Hematopoietic multipotent progenitor cell (in vitro differentiated cells): ENCODE data around the gene CDK6. TPM values are rescaled to one million over a fixed set of nuclear protein-coding genes. Genes with fewer than 3 reads are reported as not detected.
A peak's percentile ranks its signal among the peaks of the same experiment; 100 is the strongest.

Source experiments
- DNase-seq, 3 donors: peaks; one replicate each; pipeline ENCODE4 v3.0.0-alpha.2; 2011 to 2015; ENCODE audit warnings: low read depth in 2 of 3, low spot score in 2 of 3
- total RNA-seq: library from RNA; depleted of rRNA; stranded (reverse); fragments of >200 nt; gene quantifications from one replicate; pipeline ENCODE4 v1.2.3, GENCODE V29; 2012

The CDK6 gene
- total RNA-seq, 1 donor = 627 TPM

DNA sequence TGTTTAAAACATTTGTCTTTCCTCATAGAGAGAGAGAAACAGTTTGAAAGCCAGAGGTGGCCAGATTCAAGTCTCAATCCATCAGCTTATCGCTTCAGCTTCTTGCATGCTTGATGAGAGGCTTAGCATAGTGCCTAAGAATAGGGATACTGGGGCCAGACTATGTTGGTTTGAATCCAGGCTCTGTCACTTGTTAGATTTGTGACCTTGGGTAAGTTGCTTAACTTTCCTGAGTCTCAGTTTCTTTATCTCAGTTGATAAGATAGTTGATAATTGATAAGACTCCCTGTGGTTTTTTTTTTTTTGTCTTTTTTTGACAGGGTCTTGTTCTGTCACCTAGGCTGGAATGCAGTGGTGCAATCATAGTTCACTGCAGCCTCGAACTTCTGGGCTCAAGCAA lies 12.1 kb upstream of the CDK6 start:
- no peak for DNase-seq

- no peak for DNase-seq
Observed at GRCh38 chr7:92847305-92847704, 10.9 kb upstream of the CDK6 start.

- no peak for DNase-seq
Observed at GRCh38 chr7:92845736-92846135, 9.4 kb upstream of the CDK6 start.

DNA sequence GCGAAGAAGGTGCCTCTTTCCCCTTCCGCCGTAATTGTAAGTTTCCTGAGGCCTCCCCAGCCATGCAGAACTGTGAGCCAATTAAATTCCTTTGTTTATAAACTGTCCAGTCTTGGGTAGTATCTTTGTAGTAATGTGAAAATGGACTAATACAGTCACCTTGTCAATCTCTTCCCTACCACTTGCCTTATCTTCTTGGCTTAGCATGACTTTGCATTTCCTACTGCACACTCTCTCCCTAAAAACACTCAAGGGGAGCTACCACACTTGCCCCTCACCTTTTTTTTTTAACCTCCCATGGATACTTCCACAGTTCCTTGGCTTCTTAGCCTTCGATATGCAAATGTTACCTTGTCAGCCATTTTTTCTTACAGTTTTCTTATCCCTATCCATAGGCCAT lies 7.4 kb upstream of the CDK6 start:
- no peak for DNase-seq

DNA sequence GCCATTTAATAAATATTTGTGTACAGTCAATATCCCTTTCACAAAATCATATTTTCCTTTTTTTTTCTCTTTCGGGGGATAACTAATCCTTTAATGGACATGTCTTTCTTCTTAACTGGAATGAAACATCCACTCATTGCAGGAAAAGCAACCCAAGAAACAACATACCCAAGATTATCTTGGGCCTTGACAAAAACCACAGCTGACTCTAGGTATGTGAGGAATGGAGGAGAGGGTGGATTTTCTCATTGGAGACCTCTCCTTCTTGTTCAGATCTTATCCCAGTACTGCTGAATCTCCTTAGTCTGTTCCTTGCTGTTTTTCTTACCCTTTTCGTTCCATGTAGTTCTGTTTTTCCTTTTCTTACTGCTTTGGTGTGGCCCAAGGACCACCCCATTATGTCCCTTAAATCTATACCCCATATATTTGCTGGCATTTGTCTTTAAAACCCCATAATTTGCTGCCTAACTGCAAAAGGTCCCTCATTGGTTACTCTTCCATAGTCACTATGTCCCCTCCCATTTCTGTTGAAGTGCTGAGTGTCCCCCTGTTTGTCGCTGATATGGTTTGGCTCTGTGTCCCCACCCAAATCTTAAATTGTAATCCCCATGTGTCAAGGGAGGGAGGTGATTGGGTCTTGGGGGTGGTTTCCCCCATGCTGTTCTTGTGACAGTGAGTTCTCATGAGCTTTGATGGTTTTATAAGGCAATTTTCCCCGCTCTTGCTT lies 6.8 kb upstream of the CDK6 start:
- no peak for DNase-seq

DNA sequence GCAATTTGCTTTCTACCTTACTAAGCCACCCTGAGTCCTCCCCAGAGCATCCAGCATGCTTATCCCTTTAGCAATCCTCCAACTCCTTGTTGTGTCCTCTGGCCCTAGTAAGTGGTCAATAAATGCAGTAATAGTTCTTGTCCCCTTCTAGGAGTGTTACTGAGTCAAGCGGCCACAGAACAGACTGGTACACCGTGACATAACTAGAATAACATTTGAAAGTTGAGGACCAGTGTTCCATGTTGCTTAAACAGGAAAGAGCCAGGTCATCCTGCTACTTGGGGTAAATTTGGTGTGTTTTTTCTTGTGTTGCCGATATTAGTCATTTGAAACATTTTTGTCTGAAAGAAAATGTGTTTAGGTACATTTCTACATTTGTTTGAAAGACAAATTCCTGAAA lies 4.8 kb upstream of the CDK6 start:
- DNase-seq = no peak

DNA sequence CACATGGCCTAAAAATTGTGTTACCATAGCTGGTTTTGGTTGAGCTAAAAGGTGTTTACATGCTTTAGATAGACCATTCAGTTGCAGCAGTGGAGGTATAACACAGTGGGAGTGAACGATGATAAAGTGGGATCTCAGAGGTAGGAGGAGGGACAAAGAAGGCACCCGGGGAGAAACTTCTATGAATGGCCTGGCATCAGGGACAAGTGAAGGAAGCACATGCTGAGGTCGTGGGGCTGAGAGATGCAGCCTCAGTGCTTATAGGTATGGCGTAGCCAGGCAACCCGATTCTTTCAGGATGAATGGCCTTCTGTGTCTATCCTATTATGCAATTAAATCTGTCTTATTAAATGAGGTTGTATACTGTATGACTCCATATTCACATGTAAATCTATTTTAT lies 3.9 kb upstream of the CDK6 start:
- DNase-seq = no peak

DNA sequence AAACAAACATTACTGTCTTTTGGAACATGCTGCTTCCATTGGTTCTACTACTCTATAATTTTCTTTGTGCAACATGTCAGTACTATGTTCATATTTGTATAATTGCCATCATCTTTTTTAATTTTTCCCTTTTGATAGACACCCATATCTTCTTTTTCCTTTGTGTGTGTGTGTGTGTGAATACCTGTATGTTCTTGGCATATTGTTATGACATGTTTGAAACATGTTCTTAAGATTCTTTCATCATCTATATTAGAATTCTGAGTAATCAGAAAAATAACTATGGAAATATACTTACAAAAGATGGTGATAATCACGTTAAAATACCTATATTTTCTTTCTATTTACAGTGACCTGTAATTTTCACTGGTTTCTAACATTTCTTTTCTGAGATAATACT lies 3.5 kb upstream of the CDK6 start:
- DNase-seq = no peak

GRCh38 chr7:92838934-92839333 lies 2.6 kb upstream of the CDK6 start:
- DNase-seq = no peak

GRCh38 chr7:92837000-92837749 lies 802 bp upstream of the CDK6 start:
- DNase-seq = peak in 2 of 3 donors; percentile 29 to 31

- DNase-seq = peak in 2 of 3 donors; percentile 39 to 60
Observed at GRCh38 chr7:92835851-92836488, 403 bp downstream of the CDK6 start.

GRCh38 chr7:92835261-92835850 lies 1.0 kb downstream of the CDK6 start:
- DNase-seq = peak; percentile 28 to 80 (median 71)

DNA sequence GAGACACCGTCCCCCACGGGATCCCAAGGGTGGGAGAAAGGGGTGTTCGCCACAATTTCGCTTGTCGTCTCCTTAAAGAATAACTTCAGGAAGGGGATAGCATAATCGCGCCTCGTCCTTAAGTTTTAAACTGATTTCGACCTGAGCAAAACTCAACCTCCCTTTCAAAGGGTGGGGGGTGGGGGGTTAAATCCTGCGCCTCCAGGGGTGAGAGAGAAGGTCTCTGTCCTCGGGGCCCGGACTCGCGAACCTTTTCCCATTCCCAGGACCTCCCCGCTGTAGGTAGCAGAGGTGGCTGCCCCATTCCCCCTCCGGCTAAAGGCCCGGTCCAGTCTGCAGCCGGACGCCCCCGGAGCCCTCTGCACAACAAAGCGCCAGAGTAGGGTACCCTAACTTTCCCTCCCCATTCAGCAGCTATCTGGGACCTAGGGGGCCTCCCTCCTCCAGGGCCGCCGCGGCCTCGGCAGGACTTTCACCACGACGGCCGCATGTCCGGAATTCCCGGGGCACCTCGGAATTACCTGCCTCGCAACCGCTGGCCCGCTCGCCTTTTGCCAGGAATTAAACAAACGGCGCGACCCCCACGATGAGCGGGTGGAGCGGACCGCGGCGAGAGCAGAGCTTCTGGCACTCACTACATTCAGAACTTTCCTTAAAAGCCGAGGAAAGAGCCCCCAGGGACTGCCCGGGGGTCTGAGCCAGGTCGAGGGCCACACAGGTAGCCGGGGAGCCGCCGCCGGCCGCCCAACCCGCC lies 1.7 kb downstream of the CDK6 start:
- DNase-seq = peak in 1 of 3 donors; percentile 29

- DNase-seq = peak; percentile 45 to 89 (median 89)
Observed at GRCh38 chr7:92833766-92834506, 2.4 kb downstream of the CDK6 start.

GRCh38 chr7:92833024-92833765 lies 3.2 kb downstream of the CDK6 start:
- peak; percentile 78 to 92 (median 88) for DNase-seq

- DNase-seq = peak in 1 of 3 donors; percentile 22
Observed at GRCh38 chr7:92832534-92833023, 3.8 kb downstream of the CDK6 start.

- peak in 2 of 3 donors; percentile 27 to 42 for DNase-seq
Observed at GRCh38 chr7:92831716-92832533, 4.4 kb downstream of the CDK6 start.

DNA sequence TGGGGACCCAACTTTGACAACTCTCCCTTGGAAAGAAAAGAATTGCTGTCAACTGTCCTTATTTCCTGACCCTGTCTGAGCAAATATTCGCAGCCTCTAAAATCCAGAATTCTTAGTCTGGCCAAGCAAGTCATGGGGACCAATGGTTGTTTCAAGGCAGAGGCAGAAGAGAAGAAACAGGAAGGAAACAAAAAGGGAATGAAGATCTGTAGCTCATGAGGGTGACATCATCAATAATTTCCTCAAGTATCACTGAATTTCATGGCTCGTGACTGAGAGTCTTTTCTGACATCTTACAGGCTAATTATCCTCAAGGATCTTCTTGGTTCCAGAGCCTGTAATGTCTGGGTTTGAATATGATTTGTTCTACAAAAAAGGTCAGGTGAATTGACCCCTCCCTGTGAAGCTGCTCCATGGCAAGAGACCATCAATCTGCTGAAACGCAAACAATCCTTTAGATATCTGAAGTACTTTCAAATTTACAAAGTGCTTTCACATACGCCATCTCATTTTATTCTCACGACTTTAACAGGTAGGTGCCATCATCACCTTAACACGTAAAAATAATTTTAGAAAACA lies 5.8 kb downstream of the CDK6 start:
- DNase-seq = peak in 2 of 3 donors; percentile 34 to 47
